ENCODE data around the gene HES4.

Gene HES4

GRCh38 chr1:1045129-1045528, 45.2 kb upstream of the HES4 start:
- no peak for DNase-seq (ENCODE audit: low read depth, low spot score)
- H3K4me3 ChIP-seq (ENCODE audit: low read depth, low read length): no peak overlapping the region
- in situ Hi-C loops (cut with HindIII; ENCODE audit: low sequenced_read_pairs): no loop called here
- TF ChIP-seq CTCF (IDR thresholded peaks at IDR 0.05; ENCODE audit: low read depth, low read length): no peak

- in situ Hi-C loops (cut with HindIII; ENCODE audit: low sequenced_read_pairs): no loop called here
- no peak for TF ChIP-seq CTCF (IDR thresholded peaks at IDR 0.05; ENCODE audit: low read depth, low read length)
- no peak overlapping the region for H3K4me3 ChIP-seq (ENCODE audit: low read depth, low read length)
- DNase-seq (ENCODE audit: low read depth, low spot score): no peak
These were observed 44.7 kb upstream of the HES4 start for GRCh38 chr1:1044455-1045078.

- no peak for DNase-seq (ENCODE audit: low read depth, low spot score)
- in situ Hi-C loops (cut with HindIII; ENCODE audit: low sequenced_read_pairs): no loop called here
- H3K4me3 ChIP-seq (ENCODE audit: low read depth, low read length): no peak overlapping the region
- TF ChIP-seq CTCF (IDR thresholded peaks at IDR 0.05; ENCODE audit: low read depth, low read length): no peak
These were observed 44.0 kb upstream of the HES4 start for GRCh38 chr1:1043921-1044320.

GRCh38 chr1:1043411-1043810, 43.5 kb upstream of the HES4 start:
- no peak for DNase-seq (ENCODE audit: low read depth, low spot score)
- TF ChIP-seq CTCF (IDR thresholded peaks at IDR 0.05; ENCODE audit: low read depth, low read length): no peak
- in situ Hi-C loops (cut with HindIII; ENCODE audit: low sequenced_read_pairs): no loop called here
- H3K4me3 ChIP-seq (ENCODE audit: low read depth, low read length): no peak overlapping the region

- H3K4me3 ChIP-seq (ENCODE audit: low read depth, low read length): no peak overlapping the region
- TF ChIP-seq CTCF (IDR thresholded peaks at IDR 0.05; ENCODE audit: low read depth, low read length): no peak
- DNase-seq (ENCODE audit: low read depth, low spot score): no peak
- in situ Hi-C loops (cut with HindIII; ENCODE audit: low sequenced_read_pairs): no loop called here
These were observed 42.9 kb upstream of the HES4 start for GRCh38 chr1:1042835-1043234.

- no peak overlapping the region for H3K4me3 ChIP-seq (ENCODE audit: low read depth, low read length)
- no peak for TF ChIP-seq CTCF (IDR thresholded peaks at IDR 0.05; ENCODE audit: low read depth, low read length)
- in situ Hi-C loops (cut with HindIII; ENCODE audit: low sequenced_read_pairs): no loop called here
- DNase-seq (ENCODE audit: low read depth, low spot score): no peak
These were observed 42.0 kb upstream of the HES4 start for GRCh38 chr1:1041873-1042272.
